Gastroesophageal sphincter (tissue), 4 donors: ENCODE data around the gene PLEKHG3. TPM values are rescaled to one million over a fixed set of nuclear protein-coding genes. Genes with fewer than 3 reads are reported as not detected.
A peak's percentile ranks its signal among the peaks of the same experiment; 100 is the strongest.

Experiments
- ATAC-seq: fragments of 150-250 bp; one replicate; pipeline ENCODE4 v1.9.1; 2016; ENCODE audit warnings: mild to moderate bottlenecking, moderate library complexity
- H3K27ac ChIP-seq, 4 donors: fragments of 200-600 bp; sonication (generic) in 3 of 4; 1 replicate in 3 of 4; 2 replicates in 1 of 4; pipeline ENCODE4 v1.5.1; 2016 to 2019
- H3K27me3 ChIP-seq: fragments of 200-600 bp; sonication (generic); one replicate; pipeline ENCODE4 v1.5.1; 2019
- H3K36me3 ChIP-seq, 2 donors: fragments of 200-600 bp; sonication (generic); one replicate each; pipeline ENCODE4 v1.5.1; 2019; ENCODE audit warnings: control low read depth in 1 of 2
- H3K4me1 ChIP-seq, 3 donors: fragments of 200-600 bp; sonication (generic); 1 replicate in 2 of 3; 2 replicates in 1 of 3; pipeline ENCODE4 v1.5.1; 2016 to 2019; ENCODE audit warnings: control low read depth in 2 of 3
- H3K4me3 ChIP-seq, 2 donors: fragments of 200-600 bp; sonication (generic); one replicate each; pipeline ENCODE4 v1.5.1; 2019; ENCODE audit warnings: mild to moderate bottlenecking in 1 of 2, moderate library complexity in 1 of 2
- H3K9me3 ChIP-seq, 3 donors: fragments of 200-600 bp; sonication (generic); one replicate each; pipeline ENCODE4 v1.5.1; 2017 to 2019; ENCODE audit warnings: control low read depth in 2 of 3
- CTCF ChIP-seq, 4 experiments: fragments of 200-600 bp in 2 of 4; fragments of 450-650 bp in 2 of 4; sonication (generic) in 1 of 4; IDR thresholded peaks; one replicate each; pipeline ENCODE4 v1.5.1; 2017 to 2019; ENCODE audit warnings: antibody characterized with exemption in 4 of 4, mild to moderate bottlenecking in 2 of 4, moderate library complexity in 2 of 4
- EP300 ChIP-seq: sonication (generic); formaldehyde crosslinking; IDR thresholded peaks from one replicate; pipeline ENCODE4 v1.6.1; 2017; ENCODE audit warnings: antibody characterized with exemption, mild to moderate bottlenecking
- POLR2A ChIP-seq, 2 donors: fragments of 450-650 bp; IDR thresholded peaks; one replicate each; pipeline ENCODE4 v1.6.1; 2017; ENCODE audit warnings: antibody characterized with exemption in 2 of 2, mild to moderate bottlenecking in 2 of 2, moderate library complexity in 1 of 2
- POLR2AphosphoS5 ChIP-seq: sonication (generic); formaldehyde crosslinking; IDR thresholded peaks from one replicate; pipeline ENCODE4 v1.6.1; 2017; ENCODE audit warnings: antibody characterized with exemption
- WGBS, 2 donors: methylation state at CpG; one replicate each; pipeline ENCODE4 v1.1.5; 2018; ENCODE audit warnings: low coverage in 1 of 2; 5-methylcytosine and 5-hydroxymethylcytosine counted together
- total RNA-seq, 4 donors: library from RNA; depleted of rRNA; stranded (reverse); fragments of >200 nt; gene quantifications; one replicate each; pipeline ENCODE4 v1.1.0, GENCODE V29; 2016

Gene PLEKHG3
- total RNA-seq, 4 donors from 2014 or later: 44.2 to 79.4 (median 57.7) TPM

- H3K27me3 ChIP-seq: no peaks in the 10 kb centered on the region
- TF ChIP-seq POLR2AphosphoS5: no peak
- no peak for TF ChIP-seq CTCF (IDR thresholded peaks at IDR 0.05)
- TF ChIP-seq POLR2A (IDR thresholded peaks at IDR 0.05): no peak
- no peak for TF ChIP-seq EP300
- no peak overlapping the region for H3K4me3 ChIP-seq
- H3K36me3 ChIP-seq: no peaks in the 10 kb centered on the region
- 80% methylated on average over 1 of the region's 3 CpGs; no CpG with 5 or more reads in 1 of the 2 donors for WGBS, 2 donors
- peak; percentile 32 for ATAC-seq
- H3K27ac ChIP-seq: no peak overlapping the region
- no peaks in the 10 kb centered on the region for H3K9me3 ChIP-seq
- peaks cover 0 to 16% (median under 1%) of the 10 kb centered on the region in 3 donors for H3K4me1 ChIP-seq
These were observed 28.9 kb upstream of the PLEKHG3 start for GRCh38 chr14:64675312-64675711.

GRCh38 chr14:64676410-64677008 is 27.7 kb upstream of the PLEKHG3 start:
- no peak for TF ChIP-seq EP300
- TF ChIP-seq POLR2A (IDR thresholded peaks at IDR 0.05): no peak
- TF ChIP-seq CTCF (IDR thresholded peaks at IDR 0.05): no peak
- no peak for TF ChIP-seq POLR2AphosphoS5
- no peak for ATAC-seq
- no peak overlapping the region for H3K27ac ChIP-seq
- no peak overlapping the region for H3K4me3 ChIP-seq
- no peaks in the 10 kb centered on the region for H3K27me3 ChIP-seq
- H3K4me1 ChIP-seq: peaks cover 0 to 26% (median 6%) of the 10 kb centered on the region in 3 donors
- no peaks in the 10 kb centered on the region for H3K36me3 ChIP-seq
- WGBS, 2 donors: 87 to 90% methylated on average over 3 of the region's 3 CpGs
- no peaks in the 10 kb centered on the region for H3K9me3 ChIP-seq

- no peak for ATAC-seq
- no peaks in the 10 kb centered on the region for H3K27me3 ChIP-seq
- no peaks in the 10 kb centered on the region for H3K36me3 ChIP-seq
- H3K4me3 ChIP-seq: no peak overlapping the region
- H3K9me3 ChIP-seq: no peaks in the 10 kb centered on the region
- peak overlapping the region; percentile 48 to 85 (median 84) for H3K27ac ChIP-seq
- H3K4me1 ChIP-seq: peaks cover 2 to 48% (median 13%) of the 10 kb centered on the region in 3 donors
- TF ChIP-seq EP300 (no peak), CTCF (IDR thresholded peaks at IDR 0.05) (no peak), POLR2A (IDR thresholded peaks at IDR 0.05) (no peak), POLR2AphosphoS5 (no peak)
- WGBS, 2 donors: 49 to 51% methylated on average over 6 to 8 of the region's 10 CpGs
These were observed 24.1 kb upstream of the PLEKHG3 start for GRCh38 chr14:64680013-64680713.

GRCh38 chr14:64680714-64681065 is 23.5 kb upstream of the PLEKHG3 start:
- H3K27me3 ChIP-seq: no peaks in the 10 kb centered on the region
- H3K4me1 ChIP-seq: peaks cover 2 to 48% (median 13%) of the 10 kb centered on the region in 3 donors
- H3K36me3 ChIP-seq: no peaks in the 10 kb centered on the region
- no peak overlapping the region for H3K4me3 ChIP-seq
- ATAC-seq: no peak
- WGBS, 2 donors: 70% methylated on average over 3 of the region's 3 CpGs; no CpG with 5 or more reads in 1 of the 2 donors
- H3K27ac ChIP-seq: peak overlapping the region; percentile 48 to 85 (median 84)
- no peak for TF ChIP-seq CTCF (IDR thresholded peaks at IDR 0.05)
- H3K9me3 ChIP-seq: no peaks in the 10 kb centered on the region
